HG03575 (cell line): ENCODE data around the gene IRF1.

Source experiments
- ATAC-seq: cut with Tn5 transposase; IDR thresholded peaks from one replicate; pipeline ENCODE4 v1.9.1; 2021; ENCODE audit not compliant: unreplicated experiment, insufficient number of reproducible peaks, low FRiP score; ENCODE audit errors: extremely low read depth

The IRF1 gene

GRCh38 chr5:132433141-132433540 is 57.4 kb downstream of the IRF1 start:
- ATAC-seq, result no peak

DNA sequence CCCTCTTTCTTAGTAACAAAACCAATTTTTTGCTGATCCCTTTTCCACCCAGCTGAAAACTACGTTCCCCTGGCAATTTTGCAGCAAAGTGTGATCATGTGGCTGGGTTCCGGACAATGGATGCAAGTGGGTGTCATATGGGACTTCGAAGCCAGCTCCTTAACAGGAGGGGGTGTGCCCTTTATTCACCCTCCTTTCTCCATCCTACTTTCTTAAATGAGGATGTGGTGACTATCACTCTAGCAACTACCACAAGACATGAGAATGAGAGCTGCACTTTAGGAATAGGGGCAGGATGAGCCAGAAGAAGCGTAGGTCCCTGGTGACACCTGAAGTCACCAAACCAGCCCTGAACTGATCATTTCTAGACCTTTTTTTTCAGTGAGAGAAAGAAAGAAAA is 58.9 kb downstream of the IRF1 start:
- ATAC-seq, result no peak
